ENCODE results near the gene CABYR.

Gene CABYR

GRCh38 chr18:24180048-24180447 is 41.2 kb downstream of the CABYR start:
- TF ChIP-seq ZFX (IDR thresholded peaks at IDR 0.05) (no peak), CTCF (conservative IDR thresholded peaks at IDR 0.05) (no peak)

GRCh38 chr18:24181806-24182205 is 42.9 kb downstream of the CABYR start:
- TF ChIP-seq CTCF (conservative IDR thresholded peaks at IDR 0.05) (no peak), ZFX (IDR thresholded peaks at IDR 0.05) (no peak)
- H3K27ac ChIP-seq: no peak overlapping the region

More at GRCh38 chr18:24180048-24180447, 41.2 kb downstream of the CABYR start:
- H3K27ac ChIP-seq: no peak overlapping the region

GRCh38 chr18:24185805-24186204 is 46.9 kb downstream of the CABYR start:
- TF ChIP-seq ZFX (IDR thresholded peaks at IDR 0.05): no peak
- no peak for TF ChIP-seq CTCF (conservative IDR thresholded peaks at IDR 0.05)
- H3K27ac ChIP-seq: no peak overlapping the region

GRCh38 chr18:24187049-24187448 is 48.2 kb downstream of the CABYR start:
- no peak for TF ChIP-seq CTCF (conservative IDR thresholded peaks at IDR 0.05)
- no peak for TF ChIP-seq ZFX (IDR thresholded peaks at IDR 0.05)
- no peak overlapping the region for H3K27ac ChIP-seq

GRCh38 chr18:24187689-24188088 is 48.8 kb downstream of the CABYR start:
- TF ChIP-seq CTCF (conservative IDR thresholded peaks at IDR 0.05) (no peak), ZFX (IDR thresholded peaks at IDR 0.05) (no peak)
- no peak overlapping the region for H3K27ac ChIP-seq

GRCh38 chr18:24188120-24188519 is 49.3 kb downstream of the CABYR start:
- H3K27ac ChIP-seq: no peak overlapping the region
- TF ChIP-seq CTCF (conservative IDR thresholded peaks at IDR 0.05) (no peak), ZFX (IDR thresholded peaks at IDR 0.05) (no peak)

GRCh38 chr18:24189007-24189528 is 50.2 kb downstream of the CABYR start:
- H3K27ac ChIP-seq: no peak overlapping the region
- TF ChIP-seq ZFX (IDR thresholded peaks at IDR 0.05) (no peak), CTCF (conservative IDR thresholded peaks at IDR 0.05) (no peak)
